ENCODE results near the gene ALG1L2.
"Not testable (repeated sequence)": the region's sequence is repeated elsewhere in the genome, so short reads cannot be mapped to it uniquely, and the experiment has no call there.

Gene ALG1L2

GRCh38 chr3:130093741-130094391 lies 12.2 kb downstream of the ALG1L2 start:
- peak in 1 of 2 donors; percentile 14 for DNase-seq (ENCODE audit: low read depth in 2 of 2)

- DNase-seq (ENCODE audit: low read depth in 2 of 2): peak in 1 of 2 donors; percentile 23
These were observed 12.9 kb downstream of the ALG1L2 start for GRCh38 chr3:130094491-130094941.

GRCh38 chr3:130095858-130096257 lies 14.2 kb downstream of the ALG1L2 start:
- not testable (repeated sequence) for DNase-seq (ENCODE audit: low read depth in 2 of 2)

- DNase-seq (ENCODE audit: low read depth in 2 of 2): not testable (repeated sequence)
These were observed 15.5 kb downstream of the ALG1L2 start for GRCh38 chr3:130097096-130097495.

GRCh38 chr3:130097690-130098638 lies 16.3 kb downstream of the ALG1L2 start:
- DNase-seq (ENCODE audit: low read depth in 2 of 2): not testable (repeated sequence)

GRCh38 chr3:130098639-130099385 lies 17.2 kb downstream of the ALG1L2 start:
- DNase-seq (ENCODE audit: low read depth in 2 of 2): not testable (repeated sequence)

GRCh38 chr3:130102545-130102944 lies 20.9 kb downstream of the ALG1L2 start:
- not testable (repeated sequence) for DNase-seq (ENCODE audit: low read depth in 2 of 2)

- not testable (repeated sequence) for DNase-seq (ENCODE audit: low read depth in 2 of 2)
These were observed 22.6 kb downstream of the ALG1L2 start for GRCh38 chr3:130104191-130104590.

GRCh38 chr3:130107333-130107995 lies 25.8 kb downstream of the ALG1L2 start:
- not testable (repeated sequence) for DNase-seq (ENCODE audit: low read depth in 2 of 2)

- DNase-seq (ENCODE audit: low read depth in 2 of 2): not testable (repeated sequence)
These were observed 27.4 kb downstream of the ALG1L2 start for GRCh38 chr3:130108836-130109585.

- DNase-seq (ENCODE audit: low read depth in 2 of 2): not testable (repeated sequence)
These were observed 28.9 kb downstream of the ALG1L2 start for GRCh38 chr3:130110386-130111169.

GRCh38 chr3:130111185-130111864 lies 29.7 kb downstream of the ALG1L2 start:
- peak; percentile 99 for DNase-seq (ENCODE audit: low read depth in 2 of 2)

GRCh38 chr3:130111865-130112747 lies 30.5 kb downstream of the ALG1L2 start:
- peak; percentile 99 for DNase-seq (ENCODE audit: low read depth in 2 of 2)

- DNase-seq (ENCODE audit: low read depth in 2 of 2): not testable (repeated sequence)
These were observed 31.1 kb downstream of the ALG1L2 start for GRCh38 chr3:130112748-130113073.

- not testable (repeated sequence) for DNase-seq (ENCODE audit: low read depth in 2 of 2)
These were observed 33.8 kb downstream of the ALG1L2 start for GRCh38 chr3:130115400-130115799.

GRCh38 chr3:130117933-130118332 lies 36.3 kb downstream of the ALG1L2 start:
- no peak for DNase-seq (ENCODE audit: low read depth in 2 of 2)

GRCh38 chr3:130119824-130120223 lies 38.2 kb downstream of the ALG1L2 start:
- not testable (repeated sequence) for DNase-seq (ENCODE audit: low read depth in 2 of 2)

GRCh38 chr3:130120291-130120690 lies 38.7 kb downstream of the ALG1L2 start:
- not testable (repeated sequence) for DNase-seq (ENCODE audit: low read depth in 2 of 2)
